ENCODE measurements around the gene ZXDC. TPM values are rescaled to one million over a fixed set of nuclear protein-coding genes. Genes with fewer than 3 reads are reported as not detected.

The ZXDC gene
- total RNA-seq, 1 experiment from 2014 or later, result 28.3 TPM

DNA sequence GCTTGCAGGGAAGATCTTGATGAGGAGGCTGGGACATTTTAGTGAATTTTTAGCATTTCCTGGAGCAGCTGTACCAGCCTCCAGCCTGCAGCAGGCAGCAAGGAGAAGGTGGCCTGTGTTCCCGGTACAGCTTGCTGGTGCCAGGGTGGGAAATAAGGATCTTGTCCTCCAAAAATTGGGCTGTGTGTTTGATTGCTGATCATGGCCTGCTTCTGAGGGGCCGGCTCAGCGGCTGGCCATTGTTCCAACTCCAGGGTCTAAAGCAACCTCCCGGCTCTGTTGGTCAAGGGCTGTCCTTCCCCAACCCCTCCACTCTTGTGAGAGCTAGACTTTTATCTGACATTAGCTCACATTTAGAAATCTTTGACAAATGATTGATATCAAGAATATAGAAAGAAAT lies 75.9 kb downstream of the ZXDC start:
- no peak overlapping the region for H2BK15ac ChIP-seq (ENCODE audit: low read depth, low read length)
- peaks cover 10% of the 10 kb centered on the region; the same call in 1 of the 2 replicates for H3K27me3 ChIP-seq (ENCODE audit: insufficient read depth, low read length)
- no peak overlapping the region for H3K9ac ChIP-seq (ENCODE audit: extremely low read depth, insufficient read length, low read length)
- no peak overlapping the region for H3T11ph ChIP-seq (ENCODE audit: low read length)
- no peak overlapping the region for H3K4ac ChIP-seq (ENCODE audit: low read depth, low read length)
- H3K56ac ChIP-seq (ENCODE audit: insufficient read length, low read depth, low read length), result no peak overlapping the region
- Mint-ChIP-seq H3K27ac (no peak overlapping the region), H3K36me3 (ENCODE audit: insufficient read depth in 1 of 3, low read depth in 3 of 3) (peaks cover 0 to 5% (median 0%) of the 10 kb centered on the region in 3 experiments; a peak in 1 of 7 replicates), H3K4me3 (no peak overlapping the region), H3K9me3 (no peaks in the 10 kb centered on the region), H3K4me1 (peaks cover 22 to 27% of the 10 kb centered on the region in 2 experiments), H3K27me3 (ENCODE audit: low read depth) (peaks cover 27% of the 10 kb centered on the region)
- no peak overlapping the region for H3K27ac ChIP-seq (ENCODE audit: insufficient read length, low read depth, low read length)
- H3K4me1 ChIP-seq (ENCODE audit: insufficient read depth, low read length), result no peaks in the 10 kb centered on the region; the same call in 1 of the 2 replicates
- WGBS (ENCODE audit: extremely low coverage, insufficient read length, low lambda C conversion rate), result no CpG with 5 or more reads among the region's 4 CpGs
- no peak overlapping the region for H4K5ac ChIP-seq (ENCODE audit: insufficient read length, low read depth, low read length)
- no peak overlapping the region for H2AFZ ChIP-seq (ENCODE audit: low read length)
- no peak overlapping the region for H3K14ac ChIP-seq (ENCODE audit: insufficient read depth, low read length)
- H3K79me2 ChIP-seq (ENCODE audit: insufficient read depth, low read length), result no peaks in the 10 kb centered on the region
- H4K8ac ChIP-seq (replicated peaks; ENCODE audit: insufficient read length, low read depth, low read length), result no peak overlapping the region
- peak; percentile 20 for DNase-seq
- no peak overlapping the region for H2BK12ac ChIP-seq (ENCODE audit: insufficient read length, low read depth, low read length)
- H4K91ac ChIP-seq (ENCODE audit: insufficient read length, low read depth, low read length), result no peak overlapping the region
- no peaks in the 10 kb centered on the region for H3K23me2 ChIP-seq (ENCODE audit: insufficient read length, low read depth, low read length, poor library complexity, severe bottlenecking)
- no peaks in the 10 kb centered on the region for H3K9me3 ChIP-seq (ENCODE audit: control insufficient read depth, low read depth, low read length)
- no peak overlapping the region for H3K4me2 ChIP-seq (ENCODE audit: insufficient read depth, insufficient read length, low read length)
- H3K18ac ChIP-seq (ENCODE audit: insufficient read length, low read depth, low read length), result no peak overlapping the region
- TF ChIP-seq, protein P1, sequence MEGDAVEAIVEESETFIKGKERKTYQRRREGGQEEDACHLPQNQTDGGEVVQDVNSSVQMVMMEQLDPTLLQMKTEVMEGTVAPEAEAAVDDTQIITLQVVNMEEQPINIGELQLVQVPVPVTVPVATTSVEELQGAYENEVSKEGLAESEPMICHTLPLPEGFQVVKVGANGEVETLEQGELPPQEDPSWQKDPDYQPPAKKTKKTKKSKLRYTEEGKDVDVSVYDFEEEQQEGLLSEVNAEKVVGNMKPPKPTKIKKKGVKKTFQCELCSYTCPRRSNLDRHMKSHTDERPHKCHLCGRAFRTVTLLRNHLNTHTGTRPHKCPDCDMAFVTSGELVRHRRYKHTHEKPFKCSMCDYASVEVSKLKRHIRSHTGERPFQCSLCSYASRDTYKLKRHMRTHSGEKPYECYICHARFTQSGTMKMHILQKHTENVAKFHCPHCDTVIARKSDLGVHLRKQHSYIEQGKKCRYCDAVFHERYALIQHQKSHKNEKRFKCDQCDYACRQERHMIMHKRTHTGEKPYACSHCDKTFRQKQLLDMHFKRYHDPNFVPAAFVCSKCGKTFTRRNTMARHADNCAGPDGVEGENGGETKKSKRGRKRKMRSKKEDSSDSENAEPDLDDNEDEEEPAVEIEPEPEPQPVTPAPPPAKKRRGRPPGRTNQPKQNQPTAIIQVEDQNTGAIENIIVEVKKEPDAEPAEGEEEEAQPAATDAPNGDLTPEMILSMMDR (conservative IDR thresholded peaks at IDR 0.05), result no peak
- H2AK5ac ChIP-seq (ENCODE audit: insufficient read length, low read length), result no peak overlapping the region
- H3K23ac ChIP-seq (ENCODE audit: insufficient read length, low read depth, low read length), result no peak overlapping the region
- no peak overlapping the region for H2BK20ac ChIP-seq (ENCODE audit: low read depth, low read length, poor library complexity, severe bottlenecking)
- H3K79me1 ChIP-seq (ENCODE audit: insufficient read depth, low read depth, low read length, poor library complexity, severe bottlenecking), result no peaks in the 10 kb centered on the region
- H4K20me1 ChIP-seq (ENCODE audit: control insufficient read depth, insufficient read depth, insufficient read length), result no peaks in the 10 kb centered on the region
- no peak overlapping the region for H2BK5ac ChIP-seq (ENCODE audit: insufficient read length, low read length)
- no peak overlapping the region for H2BK120ac ChIP-seq (ENCODE audit: low read depth, low read length, poor library complexity, severe bottlenecking)
